DOHH2 (cell line): ENCODE results near the gene ZNF592.

Experiments
- EZH2phosphoT487 ChIP-seq: fragments of 200-600 bp; sonication (generic); IDR thresholded peaks from 2 replicates; pipeline ENCODE4 v1.6.1; 2017; ENCODE audit warnings: borderline replicate concordance, mild to moderate bottlenecking, antibody characterized with exemption, low read length, moderate library complexity, mixed read lengths
- TF ChIP-seq, protein P1 (sequence below): fragments of 200-600 bp; sonication (generic); IDR thresholded peaks from one replicate; pipeline ENCODE4 v1.5.1; 2014; ENCODE audit warnings: antibody characterized with exemption, mild to moderate bottlenecking, low read depth, low read length; ENCODE audit not compliant: poor library complexity, severe bottlenecking

DNA sequence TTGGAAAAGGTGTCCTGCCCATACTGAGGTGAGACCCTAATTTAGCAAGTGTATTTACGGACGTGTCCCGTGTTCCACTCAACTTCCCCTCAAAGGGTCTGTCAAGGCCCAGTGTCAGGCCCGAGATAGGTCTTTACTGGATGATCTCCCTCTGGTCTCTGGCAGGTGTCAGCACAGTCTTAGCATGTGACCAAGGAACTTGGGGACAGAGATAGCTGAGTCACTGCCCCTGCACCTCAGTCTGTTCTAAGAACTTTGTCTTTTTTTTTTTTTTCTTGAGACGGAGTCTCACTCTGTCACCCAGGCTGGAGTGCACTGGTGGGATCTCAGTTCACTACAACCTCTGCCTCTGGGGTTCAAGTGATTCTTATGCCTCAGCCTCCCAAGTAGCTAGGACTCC is 36.7 kb downstream of the ZNF592 start:
- TF ChIP-seq, protein P1, sequence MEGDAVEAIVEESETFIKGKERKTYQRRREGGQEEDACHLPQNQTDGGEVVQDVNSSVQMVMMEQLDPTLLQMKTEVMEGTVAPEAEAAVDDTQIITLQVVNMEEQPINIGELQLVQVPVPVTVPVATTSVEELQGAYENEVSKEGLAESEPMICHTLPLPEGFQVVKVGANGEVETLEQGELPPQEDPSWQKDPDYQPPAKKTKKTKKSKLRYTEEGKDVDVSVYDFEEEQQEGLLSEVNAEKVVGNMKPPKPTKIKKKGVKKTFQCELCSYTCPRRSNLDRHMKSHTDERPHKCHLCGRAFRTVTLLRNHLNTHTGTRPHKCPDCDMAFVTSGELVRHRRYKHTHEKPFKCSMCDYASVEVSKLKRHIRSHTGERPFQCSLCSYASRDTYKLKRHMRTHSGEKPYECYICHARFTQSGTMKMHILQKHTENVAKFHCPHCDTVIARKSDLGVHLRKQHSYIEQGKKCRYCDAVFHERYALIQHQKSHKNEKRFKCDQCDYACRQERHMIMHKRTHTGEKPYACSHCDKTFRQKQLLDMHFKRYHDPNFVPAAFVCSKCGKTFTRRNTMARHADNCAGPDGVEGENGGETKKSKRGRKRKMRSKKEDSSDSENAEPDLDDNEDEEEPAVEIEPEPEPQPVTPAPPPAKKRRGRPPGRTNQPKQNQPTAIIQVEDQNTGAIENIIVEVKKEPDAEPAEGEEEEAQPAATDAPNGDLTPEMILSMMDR, result no peak
- TF ChIP-seq EZH2phosphoT487, result no peak
